ENCODE results near the gene GGN.
"Not testable (repeated sequence)": the region's sequence is repeated elsewhere in the genome, so short reads cannot be mapped to it uniquely, and the experiment has no call there.

GGN gene

DNA sequence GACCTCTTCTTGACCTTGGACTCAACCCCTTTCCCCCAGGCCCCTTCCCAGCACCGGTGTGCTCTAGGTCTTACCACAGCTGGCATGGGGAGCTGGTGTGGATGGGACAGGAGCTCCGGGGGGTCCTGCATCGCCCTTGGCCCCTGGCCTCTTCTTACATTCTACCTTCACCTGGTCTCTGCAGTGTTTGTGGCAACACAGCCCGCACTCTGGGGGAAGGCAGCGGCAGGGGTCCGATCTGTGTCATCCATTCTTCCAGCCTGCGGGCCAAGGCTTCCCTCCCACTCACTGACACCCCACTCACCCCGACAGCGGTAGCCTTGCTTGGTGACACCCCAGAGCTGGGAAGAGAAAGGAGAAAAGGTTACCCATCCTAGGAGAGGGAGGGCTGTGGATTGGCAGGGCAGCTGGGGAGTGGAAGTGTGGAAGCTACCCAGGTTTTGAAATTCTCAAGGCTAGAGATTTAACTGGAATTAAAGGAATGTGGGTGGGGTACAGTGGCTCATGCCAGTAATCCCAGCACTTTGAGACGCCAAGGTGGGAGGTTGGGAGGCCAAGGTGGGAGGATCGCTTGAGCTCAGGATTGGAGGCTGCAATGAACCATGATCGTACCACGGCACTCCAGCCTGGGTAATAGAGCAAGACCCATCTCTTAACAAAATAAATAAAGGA, 23.3 kb upstream of the GGN start:
- FAIRE-seq: no peak

GRCh38 chr19:38410407-38410806, 22.6 kb upstream of the GGN start:
- not testable (repeated sequence) for FAIRE-seq

DNA sequence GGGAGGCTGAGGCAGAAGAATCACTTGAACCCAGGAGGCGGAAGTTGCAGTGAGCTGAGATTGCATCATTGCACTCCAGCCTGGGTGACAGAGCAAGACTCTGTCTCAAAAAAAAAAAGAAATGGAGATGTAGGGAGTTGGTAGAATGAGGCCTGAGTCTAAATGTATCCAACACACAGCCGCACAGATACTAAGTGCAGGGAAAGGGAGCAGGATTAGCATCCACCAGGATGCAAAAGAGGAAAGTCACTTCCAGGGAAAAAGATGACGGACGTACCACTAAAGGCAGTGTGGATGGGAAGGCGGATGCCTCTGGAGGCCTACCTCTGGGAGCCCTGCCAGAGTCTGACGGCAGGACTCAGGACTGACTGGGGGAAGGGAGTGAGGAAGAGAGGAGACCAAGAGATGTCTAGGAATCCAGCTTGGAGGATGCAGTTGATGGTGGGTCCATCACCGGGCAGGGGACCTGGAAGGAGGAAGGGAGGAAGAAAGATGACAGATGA, 21.8 kb upstream of the GGN start:
- no peak for FAIRE-seq

- no peak for FAIRE-seq
These were observed 17.4 kb upstream of the GGN start for GRCh38 chr19:38405276-38405675.

GRCh38 chr19:38404858-38405257, 17.0 kb upstream of the GGN start:
- no peak for FAIRE-seq

DNA sequence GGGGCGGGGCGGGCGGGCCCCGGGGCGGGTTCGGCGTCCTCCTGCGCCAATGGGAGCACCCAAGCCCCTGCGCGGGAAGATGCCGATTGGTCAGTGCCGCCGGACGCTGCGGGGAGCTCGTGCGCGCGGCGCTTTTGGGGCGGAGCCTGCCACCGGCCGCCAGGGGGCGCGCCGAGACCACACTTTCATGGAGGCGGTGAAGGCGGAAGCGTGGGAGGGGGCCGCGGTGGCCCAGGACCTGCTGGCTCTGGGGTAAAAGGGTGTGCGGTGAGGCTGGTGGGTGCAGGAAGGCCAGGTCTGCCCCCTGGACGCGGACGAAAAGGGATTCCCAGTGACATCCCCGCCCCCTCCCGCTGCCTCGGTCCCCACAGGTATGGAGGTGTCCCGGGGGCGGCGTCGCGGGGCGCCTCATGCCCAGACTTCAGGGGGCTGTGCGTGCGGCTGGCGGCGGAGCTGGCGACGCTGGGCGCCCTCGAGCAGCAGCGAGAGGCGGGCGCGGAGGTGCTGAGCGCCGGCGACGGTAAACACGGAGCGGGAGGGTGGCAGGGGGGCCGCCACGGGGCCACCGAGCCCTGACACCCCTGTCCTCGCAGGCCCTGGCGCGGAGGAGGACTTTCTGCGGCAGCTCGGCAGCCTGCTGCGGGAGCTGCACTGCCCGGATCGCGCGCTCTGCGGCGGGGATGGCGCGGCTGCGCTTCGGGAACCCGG, 15.3 kb upstream of the GGN start, which contains the start of gene FAM98C:
FAM98C (plus strand) TSS at position 127 of the 708 bp plus-strand sequence; CDS start at position 188, 61 bp downstream.
- FAIRE-seq: no peak

GRCh38 chr19:38402623-38402966, 14.8 kb upstream of the GGN start:
- FAIRE-seq: no peak

DNA sequence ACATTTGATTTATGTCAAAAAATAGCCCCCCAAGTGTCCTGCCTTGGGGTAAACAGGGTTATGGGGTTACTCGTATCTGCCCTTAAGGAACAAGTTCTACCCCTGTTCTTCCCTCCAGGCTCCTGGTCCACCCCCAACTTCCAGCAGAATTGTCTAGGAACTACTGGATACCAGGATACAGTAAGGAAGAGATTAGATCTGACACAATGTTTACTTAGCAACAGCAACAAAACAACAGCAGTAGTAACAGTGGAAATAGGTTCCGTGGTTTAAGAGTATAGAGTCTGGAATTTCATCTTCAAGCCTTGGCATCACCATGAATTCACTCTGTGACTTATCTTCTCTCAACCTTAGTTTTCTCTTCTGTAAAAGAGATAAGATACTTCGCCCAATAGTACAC, 13.3 kb upstream of the GGN start:
- no peak for FAIRE-seq

GRCh38 chr19:38400361-38400760, 12.5 kb upstream of the GGN start:
- FAIRE-seq: no peak

DNA sequence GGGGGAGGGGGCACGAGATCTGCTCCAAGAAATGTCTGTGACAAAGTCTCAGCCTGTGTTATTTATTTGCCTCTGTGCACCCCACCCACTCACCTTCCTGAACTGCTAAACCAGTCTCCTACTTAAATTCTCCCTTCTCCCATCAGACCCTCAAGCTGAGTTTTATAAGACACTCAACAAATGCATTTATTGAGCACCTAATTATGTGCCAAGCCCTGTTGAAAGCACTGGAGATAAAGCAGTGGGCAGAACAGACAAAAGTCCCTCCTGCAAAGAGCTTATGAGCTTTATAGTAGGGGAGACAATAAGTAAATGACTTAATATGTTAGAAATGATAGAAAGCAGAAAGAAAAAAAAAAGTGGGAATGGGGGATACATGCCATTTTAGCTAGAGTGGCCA, 11.7 kb upstream of the GGN start:
- FAIRE-seq: no peak

- no peak for FAIRE-seq
These were observed 11.2 kb upstream of the GGN start for GRCh38 chr19:38399081-38399480.

DNA sequence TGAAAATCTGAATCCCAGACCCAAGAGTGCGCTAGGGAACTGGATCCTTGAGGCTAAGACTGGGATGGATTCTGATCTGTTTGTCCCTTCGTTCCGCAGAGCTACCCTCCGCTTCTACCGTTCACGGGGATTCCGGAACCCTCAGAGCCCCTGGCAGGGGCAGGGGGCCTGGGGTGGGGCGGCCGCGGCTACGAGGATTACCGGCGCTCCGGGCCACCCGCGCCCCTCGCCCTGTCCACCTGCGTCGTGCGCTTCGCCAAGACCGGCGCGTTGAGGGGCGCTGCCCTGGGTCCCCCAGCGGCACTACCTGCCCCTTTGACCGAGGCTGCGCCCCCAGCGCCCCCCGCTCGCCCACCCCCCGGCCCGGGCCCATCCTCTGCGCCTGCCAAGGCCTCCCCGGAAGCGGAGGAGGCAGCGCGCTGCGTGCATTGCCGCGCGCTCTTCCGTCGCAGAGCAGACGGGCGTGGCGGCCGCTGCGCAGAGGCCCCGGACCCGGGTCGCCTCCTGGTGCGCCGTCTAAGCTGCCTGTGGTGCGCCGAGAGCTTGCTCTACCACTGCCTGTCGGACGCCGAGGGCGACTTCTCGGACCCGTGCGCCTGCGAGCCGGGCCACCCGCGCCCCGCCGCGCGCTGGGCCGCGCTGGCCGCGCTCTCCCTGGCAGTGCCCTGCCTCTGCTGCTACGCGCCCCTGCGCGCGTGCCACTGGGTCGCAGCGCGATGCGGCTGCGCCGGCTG, 7.7 kb upstream of the GGN start:
- no peak for FAIRE-seq

GRCh38 chr19:38394488-38394887, 6.7 kb upstream of the GGN start:
- FAIRE-seq: no peak

DNA sequence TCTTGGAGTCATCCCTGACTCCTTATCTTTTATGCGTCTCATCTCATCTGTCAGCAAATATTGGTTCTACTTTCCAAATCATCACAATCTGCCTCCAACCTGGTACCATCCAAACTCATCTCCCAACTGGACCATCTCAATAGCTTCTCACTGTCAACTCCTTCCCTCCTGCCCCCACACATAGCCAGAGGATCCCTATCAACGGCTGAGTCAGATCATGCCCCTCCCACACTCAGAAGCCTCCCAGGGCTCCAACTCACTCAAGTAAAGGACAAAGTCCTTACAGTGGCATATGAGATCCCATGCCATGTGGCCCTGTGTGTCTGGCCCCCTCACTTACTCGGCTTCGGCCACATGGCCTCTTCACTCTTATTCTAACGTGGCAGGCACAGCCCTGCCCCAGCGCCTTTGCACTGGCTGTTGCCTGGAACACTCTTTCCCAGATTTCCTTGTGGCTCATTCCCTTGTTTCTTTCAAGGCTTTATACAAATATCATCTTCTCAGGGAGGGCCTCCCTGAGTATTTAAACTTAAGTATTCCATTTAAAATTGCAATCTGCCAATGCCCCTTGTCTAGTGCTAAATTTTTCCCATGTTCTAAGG, 5.0 kb upstream of the GGN start:
- no peak for FAIRE-seq

DNA sequence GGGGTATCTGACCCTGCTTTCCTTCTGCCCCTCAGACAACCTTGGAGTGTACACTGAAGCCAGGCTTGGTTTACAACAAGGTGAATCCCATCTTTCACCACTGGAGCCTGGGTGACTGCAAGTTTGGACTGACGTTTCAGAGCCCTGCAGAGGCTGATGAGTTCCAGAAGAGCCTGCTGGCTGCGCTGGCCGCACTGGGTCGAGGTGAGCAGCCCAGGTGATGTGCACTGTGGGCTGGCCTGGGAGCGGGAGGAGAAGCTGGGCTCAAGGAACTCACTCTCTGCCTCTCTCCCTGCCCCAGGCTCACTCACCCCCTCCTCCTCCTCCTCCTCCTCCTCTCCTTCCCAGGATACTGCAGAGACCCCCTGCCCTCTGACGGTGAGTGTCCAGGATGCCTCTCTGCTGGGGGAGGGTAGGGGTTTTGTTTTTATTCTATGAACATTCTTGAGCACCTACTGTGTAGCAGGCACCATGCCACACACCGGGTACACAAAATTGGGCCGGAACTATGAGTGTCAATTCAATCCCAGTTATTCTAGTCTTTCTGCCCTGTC, 4.2 kb upstream of the GGN start:
- FAIRE-seq: no peak

DNA sequence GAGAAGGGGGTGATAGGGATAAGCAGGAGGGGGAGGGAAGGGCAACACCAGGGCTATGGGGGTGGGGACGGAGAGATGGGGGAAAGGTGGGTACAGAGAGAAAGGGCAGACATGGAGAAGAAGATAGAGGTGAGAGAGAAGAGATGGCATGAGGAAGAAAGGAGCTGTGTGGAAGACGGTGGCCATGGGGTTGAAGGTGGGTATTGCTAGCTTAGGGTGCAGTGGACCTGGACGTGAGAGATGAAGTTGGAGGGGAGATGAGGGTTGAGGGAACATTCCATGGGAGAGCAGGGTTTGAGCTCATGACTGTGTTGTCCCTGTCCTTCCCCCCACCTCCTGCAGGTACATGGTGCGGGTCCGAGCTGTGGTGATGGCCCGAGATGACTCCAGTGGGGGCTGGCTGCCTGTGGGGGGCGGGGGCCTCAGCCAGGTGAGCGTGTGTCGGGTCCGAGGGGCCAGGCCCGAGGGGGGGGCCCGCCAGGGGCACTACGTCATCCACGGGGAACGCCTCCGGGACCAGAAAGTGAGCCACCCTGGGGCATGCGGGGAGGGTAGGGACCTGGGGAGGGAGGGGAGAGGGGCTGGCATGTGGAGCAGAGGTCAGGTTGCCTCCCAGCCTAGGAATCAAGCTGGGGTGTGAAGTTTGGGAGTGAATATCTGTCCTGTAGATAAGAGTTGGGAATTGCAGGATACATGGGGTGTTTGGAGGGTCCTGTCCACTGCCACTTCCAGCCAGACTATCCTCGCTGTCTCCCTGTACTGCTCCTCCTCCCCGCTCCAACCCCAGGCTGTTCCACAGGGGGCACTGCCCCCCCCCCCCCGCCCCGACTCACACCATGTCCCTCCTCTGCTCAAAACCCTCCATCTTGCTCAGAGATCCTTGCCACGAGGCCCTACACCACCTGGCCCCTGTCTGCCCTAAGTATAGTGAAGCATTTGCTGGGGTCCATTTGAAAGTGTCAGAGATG, 2.4 kb upstream of the GGN start:
- FAIRE-seq: no peak

DNA sequence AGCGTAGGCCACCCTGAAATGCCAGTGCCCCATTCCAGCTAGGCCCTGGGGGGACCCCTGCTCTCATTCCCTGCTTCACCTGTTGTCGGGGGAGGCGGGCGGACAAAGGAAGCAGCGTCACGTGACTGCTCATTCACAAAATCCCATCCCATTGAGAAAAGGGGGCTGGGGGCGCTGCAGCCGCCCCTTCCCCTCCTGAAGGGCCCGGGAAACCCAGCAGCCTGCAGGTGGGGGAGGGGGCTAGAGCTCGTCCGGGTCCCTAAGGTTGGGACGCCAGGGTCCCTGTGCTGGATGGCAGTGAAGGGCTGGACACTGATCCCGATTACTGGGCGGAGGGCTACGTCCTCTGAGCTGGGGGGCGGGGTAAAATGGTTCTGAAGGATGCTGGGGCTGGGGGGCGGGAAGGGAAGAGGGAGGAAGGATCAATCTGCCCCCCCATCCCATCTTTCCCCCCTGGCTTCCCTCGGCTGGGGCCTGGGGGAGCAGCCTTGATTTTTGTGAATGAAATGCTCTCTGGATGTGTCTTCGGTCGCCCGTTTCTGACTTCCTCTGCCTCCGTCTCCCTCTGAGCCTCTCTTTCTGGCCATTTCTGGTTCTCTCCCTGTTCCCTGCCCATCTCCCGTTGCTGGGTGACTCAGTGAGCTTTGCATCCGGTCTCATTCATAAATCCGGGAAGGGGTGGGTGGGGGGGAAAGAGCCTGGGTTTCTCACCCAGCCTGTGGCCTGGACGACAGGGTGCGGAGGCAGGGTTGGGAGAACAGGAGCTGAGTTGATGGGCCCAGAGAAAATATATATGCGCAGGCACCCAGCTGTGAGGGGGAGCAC, 1.5 kb upstream of the GGN start:
- no peak for FAIRE-seq

- no peak for FAIRE-seq
These were observed 691 bp upstream of the GGN start, which contains the start of gene SPRED3 for GRCh38 chr19:38388349-38389100. Gene SPRED3, plus strand, starts transcription at chr19:38388697. Its CDS starts 1,606 bp downstream, at chr19:38390303.

- no peak for FAIRE-seq
These were observed 774 bp downstream of the GGN start for GRCh38 chr19:38386971-38387549.
